Glutamatergic neuron (in vitro differentiated cells): Measurements from ENCODE around the gene PLAC1. TPM values are rescaled to one million over a fixed set of nuclear protein-coding genes. Genes with fewer than 3 reads are reported as not detected.

Experiments
- DNase-seq: peaks from one replicate; pipeline ENCODE4 v3.0.0; 2022
- H3K27ac Mint-ChIP-seq: one replicate; pipeline ENCODE4 v1.8.0; 2020; ENCODE audit warnings: mild to moderate bottlenecking, mixed read lengths, inconsistent platforms; ENCODE audit not compliant: unreplicated experiment
- H3K27me3 Mint-ChIP-seq: one replicate; pipeline ENCODE4 v1.8.0; 2020; ENCODE audit warnings: mild to moderate bottlenecking, moderate library complexity, mixed read lengths, inconsistent platforms; ENCODE audit not compliant: unreplicated experiment
- H3K36me3 Mint-ChIP-seq: one replicate; pipeline ENCODE4 v1.8.0; 2020; ENCODE audit warnings: mild to moderate bottlenecking, mixed read lengths, inconsistent platforms; ENCODE audit not compliant: unreplicated experiment
- H3K4me1 Mint-ChIP-seq: one replicate; pipeline ENCODE4 v1.8.0; 2020; ENCODE audit warnings: mild to moderate bottlenecking, low read depth, mixed read lengths, inconsistent platforms; ENCODE audit not compliant: unreplicated experiment
- H3K4me3 Mint-ChIP-seq: one replicate; pipeline ENCODE4 v1.8.0; 2020; ENCODE audit warnings: mild to moderate bottlenecking, mixed read lengths, inconsistent platforms; ENCODE audit not compliant: unreplicated experiment
- H3K9me3 Mint-ChIP-seq: one replicate; pipeline ENCODE4 v1.8.0; 2020; ENCODE audit warnings: mild to moderate bottlenecking, moderate library complexity, mixed read lengths, inconsistent platforms; ENCODE audit not compliant: unreplicated experiment
- CTCF ChIP-seq: fragments of 200-600 bp; sonication (generic); IDR thresholded peaks from one replicate; pipeline ENCODE4 v1.5.0; 2021; ENCODE audit not compliant: partially characterized antibody, unreplicated experiment
- total RNA-seq: library from RNA; stranded (reverse); fragmentation: NEBNext Ultra II Directional; extraction: Animal tissue kit (Norgen Biotek cat#: 25700); gene quantifications from one replicate; pipeline ENCODE4 v1.2.1, GENCODE V29; 2021; ENCODE audit not compliant: unreplicated experiment

PLAC1 gene
- total RNA-seq, 1 donor from 2014 or later: not detected

GRCh38 chrX:134623293-134624045, 34.8 kb downstream of the PLAC1 start:
- Mint-ChIP-seq H3K4me1 (peaks cover 2% of the 10 kb centered on the region), H3K4me3 (no peak overlapping the region), H3K36me3 (no peaks in the 10 kb centered on the region), H3K27me3 (peaks cover 4% of the 10 kb centered on the region), H3K9me3 (peaks cover 2% of the 10 kb centered on the region), H3K27ac (no peak overlapping the region)
- TF ChIP-seq CTCF: no peak
- DNase-seq: no peak

GRCh38 chrX:134622813-134623185, 35.5 kb downstream of the PLAC1 start:
- Mint-ChIP-seq H3K9me3 (peaks cover 2% of the 10 kb centered on the region), H3K27ac (no peak overlapping the region), H3K4me3 (no peak overlapping the region), H3K27me3 (peaks cover 2% of the 10 kb centered on the region), H3K36me3 (no peaks in the 10 kb centered on the region), H3K4me1 (peaks cover 2% of the 10 kb centered on the region)
- DNase-seq: no peak
- TF ChIP-seq CTCF: no peak

- DNase-seq: no peak
- TF ChIP-seq CTCF: no peak
- Mint-ChIP-seq H3K27me3 (peaks cover 2% of the 10 kb centered on the region), H3K27ac (no peak overlapping the region), H3K4me3 (no peak overlapping the region), H3K4me1 (peaks cover 2% of the 10 kb centered on the region), H3K9me3 (peaks cover 2% of the 10 kb centered on the region), H3K36me3 (no peaks in the 10 kb centered on the region)
Measured at GRCh38 chrX:134622056-134622812, 36.0 kb downstream of the PLAC1 start.

GRCh38 chrX:134619838-134620237, 38.4 kb downstream of the PLAC1 start:
- Mint-ChIP-seq H3K36me3 (no peaks in the 10 kb centered on the region), H3K9me3 (peaks cover 2% of the 10 kb centered on the region), H3K4me3 (no peak overlapping the region), H3K27me3 (no peaks in the 10 kb centered on the region), H3K27ac (no peak overlapping the region), H3K4me1 (peaks cover 2% of the 10 kb centered on the region)
- no peak for TF ChIP-seq CTCF
- no peak for DNase-seq

- no peak for DNase-seq
- no peaks in the 10 kb centered on the region for H3K4me1 Mint-ChIP-seq
- no peak overlapping the region for H3K4me3 Mint-ChIP-seq
- H3K27me3 Mint-ChIP-seq: no peaks in the 10 kb centered on the region
- H3K9me3 Mint-ChIP-seq: no peaks in the 10 kb centered on the region
- H3K27ac Mint-ChIP-seq: no peak overlapping the region
- H3K36me3 Mint-ChIP-seq: no peaks in the 10 kb centered on the region
- no peak for TF ChIP-seq CTCF
Measured at GRCh38 chrX:134613396-134613795, 44.9 kb downstream of the PLAC1 start.
